Measurements from ENCODE around the gene PLSCR1.

DNA sequence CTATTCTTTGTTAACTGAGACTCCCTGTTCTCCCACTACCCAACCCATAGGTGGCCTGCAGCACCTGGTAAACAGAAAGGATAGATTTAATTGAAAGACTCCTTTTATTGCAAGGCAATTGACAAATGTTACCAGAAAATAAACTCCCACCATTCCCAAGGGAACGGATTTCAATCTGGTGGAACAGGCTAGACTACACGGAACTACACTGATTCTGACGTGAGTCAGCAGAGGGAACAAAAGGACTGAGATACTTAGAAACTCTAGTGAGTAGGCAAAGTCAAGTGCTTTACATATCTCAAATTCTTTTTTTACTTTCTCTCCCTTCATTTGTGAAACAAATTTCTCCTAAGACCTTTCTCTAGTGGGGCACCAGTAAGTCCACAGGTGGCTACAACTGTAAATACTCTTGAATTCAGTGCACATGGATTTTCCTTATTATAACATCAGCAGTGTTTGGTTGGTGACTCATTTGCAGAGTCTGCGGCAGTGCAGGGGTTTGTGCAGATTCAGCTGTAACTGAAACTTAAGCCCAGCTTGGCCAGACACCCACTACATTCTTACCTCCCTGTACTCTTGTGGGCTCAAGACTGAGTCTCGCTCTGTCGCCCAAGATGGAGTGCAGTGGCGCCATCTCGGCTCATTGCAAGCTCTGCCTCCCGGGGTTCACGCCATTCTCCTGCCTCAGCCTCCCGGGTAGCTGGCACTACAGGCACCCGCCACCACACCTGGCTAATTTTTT, 40.8 kb downstream of the PLSCR1 start:
- no peak for TF ChIP-seq POLR2A (IDR thresholded peaks at IDR 0.05; ENCODE audit: low read length)
- TF ChIP-seq GATA1 (IDR thresholded peaks at IDR 0.05; ENCODE audit: low read depth, low read length) = no peak
